D721Med (cell line): ENCODE data around the gene C1orf174.
A peak's percentile ranks its signal among the peaks of the same experiment; 100 is the strongest.

Source experiments
- DNase-seq: peaks from one replicate; pipeline ENCODE4 v3.0.0; 2011; ENCODE audit warnings: low spot score; ENCODE audit not compliant: insufficient read length
- FAIRE-seq: peaks from 2 replicates; lab custom pipeline; 2011; peaks lifted over from hg19 to GRCh38; lab: Jason Lieb, UNC
- TF ChIP-seq, protein P1 (sequence below): IDR thresholded peaks from 2 replicates; pipeline ENCODE4 v1.5.1; 2012; ENCODE audit warnings: mild to moderate bottlenecking, control low read depth; ENCODE audit not compliant: insufficient read depth; ENCODE audit errors: missing control alignments

The C1orf174 gene

DNA sequence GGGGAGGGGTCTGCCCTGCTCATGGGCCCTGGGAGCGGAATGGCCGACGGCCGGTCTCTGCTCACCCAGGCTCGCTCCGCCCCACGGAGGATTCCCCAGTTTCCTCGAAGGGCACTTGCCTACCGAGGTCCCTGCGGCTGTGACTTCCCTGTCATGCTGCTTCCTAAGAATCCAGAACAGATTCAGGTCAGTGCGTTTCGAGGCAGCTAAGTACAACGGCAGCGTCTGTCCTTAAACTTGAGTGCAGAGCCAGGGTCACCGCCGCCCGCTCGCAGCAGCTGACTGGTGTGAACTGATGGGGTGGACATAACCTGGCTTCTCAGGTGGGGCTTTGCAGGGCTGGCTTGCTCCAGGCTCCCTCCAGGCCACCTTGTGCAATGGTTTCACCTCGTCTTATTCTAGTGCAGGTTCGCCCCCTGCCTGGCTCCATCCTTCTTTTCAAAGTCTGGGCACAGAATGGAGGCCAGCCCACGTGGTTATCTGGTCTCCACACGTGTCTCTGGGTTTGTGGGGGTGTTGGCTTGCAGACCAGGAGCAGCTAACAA lies 7.6 kb upstream of the C1orf174 start:
- no peak for DNase-seq
- TF ChIP-seq, protein P1, sequence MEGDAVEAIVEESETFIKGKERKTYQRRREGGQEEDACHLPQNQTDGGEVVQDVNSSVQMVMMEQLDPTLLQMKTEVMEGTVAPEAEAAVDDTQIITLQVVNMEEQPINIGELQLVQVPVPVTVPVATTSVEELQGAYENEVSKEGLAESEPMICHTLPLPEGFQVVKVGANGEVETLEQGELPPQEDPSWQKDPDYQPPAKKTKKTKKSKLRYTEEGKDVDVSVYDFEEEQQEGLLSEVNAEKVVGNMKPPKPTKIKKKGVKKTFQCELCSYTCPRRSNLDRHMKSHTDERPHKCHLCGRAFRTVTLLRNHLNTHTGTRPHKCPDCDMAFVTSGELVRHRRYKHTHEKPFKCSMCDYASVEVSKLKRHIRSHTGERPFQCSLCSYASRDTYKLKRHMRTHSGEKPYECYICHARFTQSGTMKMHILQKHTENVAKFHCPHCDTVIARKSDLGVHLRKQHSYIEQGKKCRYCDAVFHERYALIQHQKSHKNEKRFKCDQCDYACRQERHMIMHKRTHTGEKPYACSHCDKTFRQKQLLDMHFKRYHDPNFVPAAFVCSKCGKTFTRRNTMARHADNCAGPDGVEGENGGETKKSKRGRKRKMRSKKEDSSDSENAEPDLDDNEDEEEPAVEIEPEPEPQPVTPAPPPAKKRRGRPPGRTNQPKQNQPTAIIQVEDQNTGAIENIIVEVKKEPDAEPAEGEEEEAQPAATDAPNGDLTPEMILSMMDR: no peak
- no peak for FAIRE-seq

DNA sequence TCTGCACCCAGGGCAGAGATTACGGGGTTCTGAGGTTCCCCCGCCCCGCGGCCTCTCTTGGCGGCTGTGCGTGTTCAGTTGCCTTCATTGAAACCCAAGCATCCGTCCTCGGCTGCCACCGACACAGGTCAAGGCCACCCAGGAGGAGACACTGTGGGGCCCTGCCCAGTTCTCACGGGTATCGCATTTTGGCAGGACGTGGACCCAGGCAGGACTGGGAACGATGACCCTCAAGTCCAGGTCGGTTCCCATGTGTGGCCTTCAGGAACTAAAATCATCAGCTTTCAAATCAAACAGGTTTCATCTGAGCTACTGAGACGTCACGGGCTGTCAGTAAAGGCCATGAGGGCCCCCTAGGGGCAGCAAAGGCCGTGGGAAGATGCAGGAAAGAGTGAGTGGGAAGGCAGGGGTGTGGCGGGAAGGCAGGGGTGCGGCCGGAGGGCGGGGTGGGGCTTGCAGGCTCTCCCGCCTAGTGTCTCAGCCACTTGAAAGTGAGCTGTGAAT lies 7.0 kb upstream of the C1orf174 start:
- TF ChIP-seq, protein P1: peak; percentile 12
- DNase-seq: no peak
- FAIRE-seq: no peak

DNA sequence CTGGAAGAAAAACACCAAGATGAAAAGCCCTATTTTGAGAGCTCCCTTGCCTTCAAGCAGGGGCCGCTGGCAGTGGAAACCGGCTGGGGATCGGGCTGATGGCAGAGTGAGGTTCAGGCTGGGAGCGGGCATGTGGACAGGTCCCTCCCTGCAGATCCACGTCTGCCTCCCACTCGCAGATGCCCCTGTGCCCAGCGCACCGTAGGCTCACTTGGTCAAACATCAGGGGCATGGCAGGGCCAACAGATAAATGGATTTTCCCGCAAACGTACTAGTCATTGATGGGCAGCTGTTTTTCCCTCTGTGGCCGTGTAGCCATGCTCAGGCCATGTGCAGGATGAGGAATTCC lies 6.6 kb upstream of the C1orf174 start:
- DNase-seq: no peak
- TF ChIP-seq, protein P1: no peak
- no peak for FAIRE-seq

DNA sequence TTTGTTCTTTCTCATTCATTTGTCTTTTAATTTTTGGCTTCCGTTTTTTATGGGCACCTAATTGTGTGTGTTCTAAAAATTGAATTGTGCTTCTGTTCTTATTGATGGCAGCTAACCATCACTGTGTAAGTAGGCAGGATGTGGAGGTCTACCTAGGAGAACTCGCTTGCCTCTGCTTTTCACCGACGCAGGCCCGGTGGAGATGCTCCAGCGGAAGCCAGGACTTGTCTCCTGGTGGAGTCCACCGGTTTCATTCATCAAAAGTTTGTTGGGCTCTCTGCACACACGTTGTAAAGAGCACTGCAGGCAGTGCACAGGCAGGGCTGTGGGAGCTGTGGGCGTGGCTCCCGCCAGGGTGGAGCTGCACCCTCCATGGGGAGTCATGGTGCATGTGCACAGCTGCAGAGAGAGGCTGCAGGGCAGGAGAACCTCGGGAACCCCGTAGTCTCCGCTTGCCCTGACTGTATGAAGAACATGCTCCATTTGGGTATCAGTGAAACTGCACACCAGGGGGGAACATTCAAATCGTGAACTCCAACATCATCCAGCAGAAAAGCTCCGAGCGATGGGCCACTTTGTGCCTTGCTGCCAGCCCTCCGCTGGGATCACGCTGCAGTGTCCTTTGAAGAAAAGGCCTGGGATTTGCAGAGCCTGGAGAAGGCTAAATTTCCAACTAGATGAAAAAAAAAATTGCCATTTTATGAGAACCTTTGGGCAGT lies 6.0 kb upstream of the C1orf174 start:
- TF ChIP-seq, protein P1: no peak
- DNase-seq (no peak), FAIRE-seq (no peak)

DNA sequence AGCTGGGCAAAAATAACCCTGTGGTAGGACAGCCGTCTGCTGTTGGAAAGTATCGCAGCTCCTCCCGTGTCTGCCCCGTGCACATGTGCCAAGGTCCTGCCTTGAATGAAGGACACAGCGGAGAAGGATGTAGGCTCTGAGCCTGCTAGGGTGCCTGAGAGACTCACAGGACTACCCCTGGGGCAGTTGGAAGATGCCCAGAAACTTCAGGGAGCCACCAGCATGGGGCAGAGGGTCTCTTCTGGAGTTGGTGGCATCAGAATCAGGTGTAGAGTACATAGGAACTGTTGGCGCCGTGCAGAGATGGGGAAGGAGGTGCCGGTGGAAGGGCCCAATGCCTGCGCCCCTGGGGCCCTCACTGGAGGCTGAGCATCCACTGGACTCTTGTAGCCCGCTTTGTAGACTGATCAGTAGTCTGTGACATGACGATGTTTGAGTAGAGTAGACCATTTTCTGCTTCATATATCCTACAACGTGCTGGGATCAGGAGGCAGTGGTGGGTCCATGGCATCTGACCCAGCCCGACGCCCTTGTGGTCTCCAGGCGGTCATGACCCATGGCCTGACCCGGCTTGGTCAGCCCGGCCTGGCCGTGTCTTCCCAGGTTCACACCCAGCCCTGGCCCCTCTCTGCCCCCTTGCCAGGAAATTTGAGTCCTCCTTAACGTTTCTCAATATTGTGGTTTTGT lies 5.3 kb upstream of the C1orf174 start:
- FAIRE-seq (no peak), DNase-seq (no peak)
- TF ChIP-seq, protein P1: no peak

DNA sequence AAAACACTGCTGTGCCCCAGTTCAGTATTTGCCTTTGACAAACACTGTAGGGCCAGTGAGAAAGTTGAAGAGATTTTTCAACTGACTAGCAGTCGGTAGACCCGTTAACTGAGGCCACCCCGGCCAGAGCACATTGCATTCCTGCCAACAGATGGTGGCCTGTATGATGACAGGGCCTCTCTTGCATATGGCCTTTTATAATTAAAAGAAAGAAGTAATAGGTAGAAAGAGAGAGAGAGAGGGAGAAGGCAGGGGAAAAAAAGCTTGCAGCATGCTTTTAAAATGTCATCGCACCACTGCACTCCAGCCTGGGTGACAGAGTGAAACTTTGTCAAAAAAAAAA lies 4.7 kb upstream of the C1orf174 start:
- TF ChIP-seq, protein P1: no peak
- FAIRE-seq: no peak
- no peak for DNase-seq
